Ishikawa (cell line): ENCODE data around the gene FAM114A2.

Source experiments
- CEBPB ChIP-seq: IDR thresholded peaks from 2 replicates; pipeline ENCODE4 v1.6.1; 2012
- CREB1 ChIP-seq: IDR thresholded peaks from 2 replicates; pipeline ENCODE4 v1.6.1; 2012; ENCODE audit warnings: low read depth
- EGR1 ChIP-seq: IDR thresholded peaks from 2 replicates; pipeline ENCODE4 v1.6.1; 2012
- EP300 ChIP-seq: IDR thresholded peaks from 2 replicates; pipeline ENCODE4 v1.6.1; 2012; ENCODE audit warnings: borderline replicate concordance
- FOXM1 ChIP-seq: IDR thresholded peaks from 2 replicates; pipeline ENCODE4 v1.6.1; 2012; ENCODE audit warnings: low read depth, borderline replicate concordance
- NFIC ChIP-seq: IDR thresholded peaks from 2 replicates; pipeline ENCODE4 v1.6.1; 2012
- RAD21 ChIP-seq: IDR thresholded peaks from 2 replicates; pipeline ENCODE4 v1.6.1; 2012; ENCODE audit warnings: low read depth
- TAF1 ChIP-seq: IDR thresholded peaks from 2 replicates; pipeline ENCODE4 v1.6.1; 2012; ENCODE audit warnings: low read depth, mild to moderate bottlenecking
- TCF12 ChIP-seq: IDR thresholded peaks from 2 replicates; pipeline ENCODE4 v1.6.1; 2012; ENCODE audit warnings: low read depth
- TEAD4 ChIP-seq: IDR thresholded peaks from 2 replicates; pipeline ENCODE4 v1.6.1; 2012
- YY1 ChIP-seq: IDR thresholded peaks from 2 replicates; pipeline ENCODE4 v1.6.1; 2012; ENCODE audit warnings: low read depth
- ZBTB7A ChIP-seq: IDR thresholded peaks from 2 replicates; pipeline ENCODE4 v1.6.1; 2012; ENCODE audit warnings: low read depth
- TF ChIP-seq, protein P1 (sequence below): IDR thresholded peaks from 2 replicates; pipeline ENCODE4 v1.6.1; 2012
- TF ChIP-seq, protein P2 (sequence below): IDR thresholded peaks from 2 replicates; pipeline ENCODE4 v1.6.1; 2012; ENCODE audit warnings: low read depth, mild to moderate bottlenecking
- TF ChIP-seq, protein P3 (sequence below): IDR thresholded peaks from 2 replicates; pipeline ENCODE4 v1.6.1; 2012

Gene FAM114A2

DNA sequence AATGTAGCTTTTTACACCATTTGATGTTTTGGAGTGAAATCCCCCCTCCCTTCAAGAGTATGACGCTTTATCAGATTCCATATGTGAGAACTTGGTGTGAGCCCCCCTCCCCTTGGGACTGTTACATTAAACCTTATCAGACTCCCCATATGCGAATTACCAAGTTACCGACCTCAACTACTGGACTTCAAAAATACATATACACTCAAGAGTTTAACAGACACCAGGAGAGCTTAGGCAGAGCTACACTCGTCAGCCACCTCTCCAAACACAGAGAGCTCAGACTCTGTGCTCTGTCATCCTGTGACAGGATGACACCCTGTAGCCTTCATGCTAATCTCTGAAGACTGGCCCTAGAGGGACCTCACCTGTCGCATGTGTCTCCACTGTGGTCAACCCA, 50.2 kb downstream of the FAM114A2 start:
- TF ChIP-seq CEBPB (no peak), TAF1 (no peak), YY1 (no peak), TCF12 (no peak), NFIC (no peak), CREB1 (no peak), TEAD4 (no peak), EGR1 (no peak), RAD21 (no peak), FOXM1 (no peak)
- TF ChIP-seq, protein P1, sequence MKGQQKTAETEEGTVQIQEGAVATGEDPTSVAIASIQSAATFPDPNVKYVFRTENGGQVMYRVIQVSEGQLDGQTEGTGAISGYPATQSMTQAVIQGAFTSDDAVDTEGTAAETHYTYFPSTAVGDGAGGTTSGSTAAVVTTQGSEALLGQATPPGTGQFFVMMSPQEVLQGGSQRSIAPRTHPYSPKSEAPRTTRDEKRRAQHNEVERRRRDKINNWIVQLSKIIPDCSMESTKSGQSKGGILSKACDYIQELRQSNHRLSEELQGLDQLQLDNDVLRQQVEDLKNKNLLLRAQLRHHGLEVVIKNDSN, result no peak

DNA sequence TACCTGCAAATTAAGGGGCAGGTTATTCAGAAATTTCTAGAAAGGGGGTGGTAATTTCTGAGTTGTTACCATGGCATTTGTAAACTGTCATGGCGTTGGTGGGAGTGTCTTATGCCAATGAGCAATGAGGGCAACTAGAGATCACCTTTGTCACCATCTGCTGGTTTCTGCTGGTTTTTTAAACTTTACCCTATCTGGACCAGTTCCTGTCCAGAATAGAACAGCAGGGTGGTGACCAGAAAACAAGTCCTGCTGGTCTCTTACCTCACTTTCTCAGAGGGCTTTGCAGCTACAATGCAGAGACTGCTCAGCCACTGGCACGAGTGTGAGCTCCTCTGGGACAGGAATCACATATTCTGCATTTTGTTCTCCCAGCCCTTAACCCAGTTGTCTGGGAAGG, 51.4 kb downstream of the FAM114A2 start:
- TF ChIP-seq RAD21 (no peak), EP300 (no peak), TAF1 (no peak), TCF12 (no peak), ZBTB7A (no peak), EGR1 (no peak), FOXM1 (no peak), YY1 (no peak)
- TF ChIP-seq, protein P2, sequence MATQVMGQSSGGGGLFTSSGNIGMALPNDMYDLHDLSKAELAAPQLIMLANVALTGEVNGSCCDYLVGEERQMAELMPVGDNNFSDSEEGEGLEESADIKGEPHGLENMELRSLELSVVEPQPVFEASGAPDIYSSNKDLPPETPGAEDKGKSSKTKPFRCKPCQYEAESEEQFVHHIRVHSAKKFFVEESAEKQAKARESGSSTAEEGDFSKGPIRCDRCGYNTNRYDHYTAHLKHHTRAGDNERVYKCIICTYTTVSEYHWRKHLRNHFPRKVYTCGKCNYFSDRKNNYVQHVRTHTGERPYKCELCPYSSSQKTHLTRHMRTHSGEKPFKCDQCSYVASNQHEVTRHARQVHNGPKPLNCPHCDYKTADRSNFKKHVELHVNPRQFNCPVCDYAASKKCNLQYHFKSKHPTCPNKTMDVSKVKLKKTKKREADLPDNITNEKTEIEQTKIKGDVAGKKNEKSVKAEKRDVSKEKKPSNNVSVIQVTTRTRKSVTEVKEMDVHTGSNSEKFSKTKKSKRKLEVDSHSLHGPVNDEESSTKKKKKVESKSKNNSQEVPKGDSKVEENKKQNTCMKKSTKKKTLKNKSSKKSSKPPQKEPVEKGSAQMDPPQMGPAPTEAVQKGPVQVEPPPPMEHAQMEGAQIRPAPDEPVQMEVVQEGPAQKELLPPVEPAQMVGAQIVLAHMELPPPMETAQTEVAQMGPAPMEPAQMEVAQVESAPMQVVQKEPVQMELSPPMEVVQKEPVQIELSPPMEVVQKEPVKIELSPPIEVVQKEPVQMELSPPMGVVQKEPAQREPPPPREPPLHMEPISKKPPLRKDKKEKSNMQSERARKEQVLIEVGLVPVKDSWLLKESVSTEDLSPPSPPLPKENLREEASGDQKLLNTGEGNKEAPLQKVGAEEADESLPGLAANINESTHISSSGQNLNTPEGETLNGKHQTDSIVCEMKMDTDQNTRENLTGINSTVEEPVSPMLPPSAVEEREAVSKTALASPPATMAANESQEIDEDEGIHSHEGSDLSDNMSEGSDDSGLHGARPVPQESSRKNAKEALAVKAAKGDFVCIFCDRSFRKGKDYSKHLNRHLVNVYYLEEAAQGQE, result no peak
- TF ChIP-seq, protein P1, result no peak

DNA sequence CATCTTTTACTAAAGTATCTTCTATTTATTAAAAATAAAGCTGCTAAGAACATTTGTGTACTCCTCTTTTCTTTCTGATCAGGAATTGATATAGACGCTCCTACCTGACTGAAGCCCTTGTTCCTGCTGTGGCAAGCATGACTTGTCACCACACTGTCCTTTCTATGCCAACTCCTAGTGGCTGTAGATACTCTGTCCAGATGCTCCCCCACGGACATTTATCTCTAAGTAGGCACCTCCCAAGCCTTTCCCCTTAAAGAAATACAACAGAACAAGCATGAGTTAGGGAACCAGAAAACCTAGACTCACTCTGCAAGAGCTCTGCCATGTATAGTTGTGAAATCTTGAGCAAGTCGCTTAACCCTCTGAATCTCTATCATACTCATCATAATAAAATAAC, 53.2 kb downstream of the FAM114A2 start:
- TF ChIP-seq NFIC, result no peak
- no peak for TF ChIP-seq YY1
- no peak for TF ChIP-seq TAF1
- no peak for TF ChIP-seq CREB1
- TF ChIP-seq ZBTB7A, result no peak
- TF ChIP-seq FOXM1, result no peak
- TF ChIP-seq RAD21, result no peak
- TF ChIP-seq, protein P2, result no peak

DNA sequence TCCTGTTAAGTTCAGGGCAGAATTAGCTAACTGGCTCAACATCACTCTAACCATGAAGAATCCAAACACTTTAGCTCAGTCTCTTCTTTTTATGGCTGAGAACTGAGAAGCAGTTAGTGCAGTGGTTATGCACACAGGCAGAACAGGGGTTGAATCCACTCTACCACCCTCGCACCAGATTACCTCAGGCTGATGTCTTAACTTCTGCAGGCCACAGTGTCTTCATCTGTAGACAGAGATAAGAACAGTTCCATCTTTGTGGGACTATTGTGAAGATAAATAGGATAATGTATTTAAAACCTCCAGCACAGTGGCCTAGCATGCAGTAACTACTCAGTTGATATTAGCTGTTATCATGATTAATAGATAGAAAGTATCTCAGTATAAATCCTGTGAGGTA, 54.8 kb downstream of the FAM114A2 start:
- no peak for TF ChIP-seq TAF1
- no peak for TF ChIP-seq ZBTB7A

DNA sequence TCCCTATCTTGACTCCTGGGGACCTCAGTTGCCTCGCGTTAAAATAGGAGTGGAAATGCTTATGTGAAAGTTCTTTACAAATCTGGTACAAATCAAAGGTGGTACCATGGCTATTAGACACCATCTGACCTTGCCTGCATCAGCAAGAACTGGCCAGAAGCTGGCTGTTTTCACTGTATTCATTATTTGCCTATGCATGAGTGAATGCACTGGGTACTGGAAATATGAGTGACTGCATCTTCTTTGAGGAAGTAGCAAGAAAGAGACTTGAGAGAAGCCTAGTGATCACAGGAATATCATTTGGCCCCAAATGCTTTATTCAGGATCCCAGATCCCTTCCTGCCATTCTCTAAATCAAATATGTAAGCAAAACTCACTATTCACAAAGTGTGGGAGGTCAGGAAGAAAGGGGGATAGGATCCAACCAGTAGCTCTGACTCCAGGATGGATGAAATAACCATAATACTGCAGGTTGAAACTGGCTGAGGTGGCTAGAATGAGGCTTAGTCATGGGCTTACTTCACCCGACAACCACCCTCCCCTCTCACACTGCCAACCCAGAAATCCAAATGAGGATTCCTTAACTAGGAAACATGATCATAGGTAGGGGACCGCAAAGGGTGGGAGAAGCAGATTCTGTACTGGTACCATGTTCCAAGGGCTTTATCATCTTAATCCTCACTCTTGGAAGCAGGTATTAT, 56.7 kb downstream of the FAM114A2 start:
- TF ChIP-seq ZBTB7A (no peak), YY1 (no peak), CREB1 (no peak)
- TF ChIP-seq, protein P2, result no peak
- TF ChIP-seq, protein P3, sequence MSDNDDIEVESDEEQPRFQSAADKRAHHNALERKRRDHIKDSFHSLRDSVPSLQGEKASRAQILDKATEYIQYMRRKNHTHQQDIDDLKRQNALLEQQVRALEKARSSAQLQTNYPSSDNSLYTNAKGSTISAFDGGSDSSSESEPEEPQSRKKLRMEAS, result no peak
